HepG2 (cell line): Measurements from ENCODE around the gene TOB2. TPM values are rescaled to one million over a fixed set of nuclear protein-coding genes. Genes with fewer than 3 reads are reported as not detected.
A peak's percentile ranks its signal among the peaks of the same experiment; 100 is the strongest.

ENCODE experiments used
- BORCS8-MEF2B ChIP-seq: sonication (generic); formaldehyde crosslinking; IDR thresholded peaks from 2 replicates; pipeline ENCODE4 v1.8.0; 2022; ENCODE audit warnings: mild to moderate bottlenecking, missing genetic modification reagents
- BRD4 ChIP-seq: sonication (generic); formaldehyde crosslinking; IDR thresholded peaks from 2 replicates; pipeline ENCODE4 v1.4.0; 2020; ENCODE audit warnings: missing genetic modification reagents
- CEBPG ChIP-seq: IDR thresholded peaks from 2 replicates; pipeline ENCODE4 v1.6.1; 2016
- HES4 ChIP-seq: sonication (generic); formaldehyde crosslinking; IDR thresholded peaks from 2 replicates; pipeline ENCODE4 v1.9.0; 2021; ENCODE audit warnings: mild to moderate bottlenecking, missing genetic modification reagents, borderline replicate concordance
- ISX ChIP-seq: sonication (generic); formaldehyde crosslinking; conservative IDR thresholded peaks from 2 replicates; pipeline ENCODE4 v1.5.0; 2020; ENCODE audit warnings: missing genetic modification reagents
- PAWR ChIP-seq: sonication (generic); formaldehyde crosslinking; IDR thresholded peaks from 2 replicates; pipeline ENCODE4 v1.4.0; 2020; ENCODE audit warnings: missing genetic modification reagents, mild to moderate bottlenecking, borderline replicate concordance
- SMARCE1 ChIP-seq: fragments of 450-650 bp; IDR thresholded peaks from 2 replicates; pipeline ENCODE4 v1.6.1; 2017; ENCODE audit warnings: borderline replicate concordance
- SMC3 ChIP-seq: IDR thresholded peaks from 2 replicates; pipeline ENCODE4 v1.6.1; 2011; ENCODE audit warnings: low read length, improper control_type of control experiment
- SOX6 ChIP-seq, 2 experiments: fragments of 450-650 bp in 1 of 2; sonication (generic) in 1 of 2; formaldehyde crosslinking in 1 of 2; IDR thresholded peaks; 2 replicates each; pipeline versions ENCODE4 v1.4.0 to v1.6.1; 2017 to 2020; ENCODE audit warnings: antibody characterized with exemption in 1 of 2, mild to moderate bottlenecking in 1 of 2, missing genetic modification reagents in 1 of 2
- SP2 ChIP-seq: sonication (generic); formaldehyde crosslinking; IDR thresholded peaks from 2 replicates; pipeline ENCODE4 v1.5.1; 2020; ENCODE audit warnings: mild to moderate bottlenecking, missing genetic modification reagents
- USF2 ChIP-seq, 2 experiments: sonication (generic) in 1 of 2; formaldehyde crosslinking in 1 of 2; IDR thresholded peaks; 2 replicates each; pipeline versions ENCODE4 v1.5.1 to v1.6.1; 2011 to 2020; ENCODE audit warnings: borderline replicate concordance in 1 of 2, low read depth in 1 of 2, low read length in 1 of 2, mild to moderate bottlenecking in 1 of 2, missing genetic modification reagents in 1 of 2, moderate library complexity in 1 of 2
- ZBTB10 ChIP-seq: sonication (generic); formaldehyde crosslinking; IDR thresholded peaks from 2 replicates; pipeline ENCODE4 v1.4.0; 2020; ENCODE audit warnings: missing genetic modification reagents, borderline replicate concordance
- ZBTB39 ChIP-seq: sonication (generic); formaldehyde crosslinking; IDR thresholded peaks from 2 replicates; pipeline ENCODE4 v1.5.0; 2020; ENCODE audit warnings: missing genetic modification reagents
- ZNF296 ChIP-seq: sonication (generic); formaldehyde crosslinking; conservative IDR thresholded peaks from 2 replicates; pipeline ENCODE4 v1.5.0; 2020; ENCODE audit warnings: mild to moderate bottlenecking, missing genetic modification reagents
- ZNF362 ChIP-seq: sonication (generic); formaldehyde crosslinking; IDR thresholded peaks from 2 replicates; pipeline ENCODE4 v1.4.0; 2020; ENCODE audit warnings: missing genetic modification reagents, mild to moderate bottlenecking, borderline replicate concordance
- ZNF432 ChIP-seq: sonication (generic); formaldehyde crosslinking; IDR thresholded peaks from 2 replicates; pipeline ENCODE4 v1.5.0; 2020; ENCODE audit warnings: missing genetic modification reagents, mild to moderate bottlenecking, borderline replicate concordance
- ZNF816 ChIP-seq: sonication (generic); formaldehyde crosslinking; IDR thresholded peaks from 2 replicates; pipeline ENCODE4 v1.8.0; 2022; ENCODE audit warnings: missing genetic modification reagents, mild to moderate bottlenecking, borderline replicate concordance
- polyA plus RNA-seq, 8 experiments: library from polyadenylated mRNA; depleted of rRNA in 3 of 8; stranded (reverse) in 7 of 8; unstranded in 1 of 8; fragments of >200 nt; fragmentation: Illumina TruSeq in 4 of 8; extraction: Trizol in 4 of 8; gene quantifications; 2 replicates each; pipeline versions ENCODE4 v1.2.1 to v1.2.3, GENCODE V29; 2011 to 2016; ENCODE audit warnings: low read depth in 4 of 8, missing spikeins in 1 of 8, mixed read lengths in 1 of 8; ENCODE audit not compliant: insufficient read depth in 1 of 8
- total RNA-seq, 5 experiments: library from RNA; depleted of rRNA; stranded (reverse); fragments of >200 nt; fragmentation: Illumina TruSeq; extraction: Trizol; gene quantifications; 2 replicates each; pipeline ENCODE4 v1.2.3, GENCODE V29; 2016; ENCODE audit warnings: low read depth in 1 of 5

Gene TOB2
- total and polyA plus RNA-seq, 2 of the 13 experiments (the other 11 are each of a cell fraction or from before 2014, with no cell fraction given), result 12.2 to 13.7 TPM

- no peak for TF ChIP-seq ZBTB39 (CRISPR knock-in tag)
- no peak for TF ChIP-seq HES4 (CRISPR knock-in tag)
- TF ChIP-seq ZNF816 (CRISPR knock-in tag), result peak; percentile 80; the same call in 1 of the 2 replicates
- peak; percentile 30 for TF ChIP-seq CEBPG
- no peak for TF ChIP-seq ZNF362 (CRISPR knock-in tag)
- no peak for TF ChIP-seq BRD4 (CRISPR knock-in tag)
- no peak for TF ChIP-seq SMARCE1
- no peak for TF ChIP-seq ZNF296 (CRISPR knock-in tag)
- TF ChIP-seq ISX, result no peak
- TF ChIP-seq ZNF432 (CRISPR knock-in tag), result no peak
- peak; percentile 92 for TF ChIP-seq ZBTB10 (CRISPR knock-in tag)
- no peak for TF ChIP-seq USF2 (IDR thresholded peaks at IDR 0.05; ENCODE audit: low read depth, low read length)
- TF ChIP-seq USF2 (CRISPR knock-in tag; IDR thresholded peaks at IDR 0.05; ENCODE audit: borderline replicate concordance), result no peak
- no peak for TF ChIP-seq SP2 (CRISPR knock-in tag)
- TF ChIP-seq PAWR (CRISPR knock-in tag), result no peak
- TF ChIP-seq BORCS8-MEF2B (CRISPR knock-in tag), result no peak
- TF ChIP-seq SOX6 (IDR thresholded peaks at IDR 0.05), result no peak
- TF ChIP-seq SOX6 (CRISPR knock-in tag; IDR thresholded peaks at IDR 0.05), result peak; percentile 83
- TF ChIP-seq SMC3, result no peak
Measured at GRCh38 chr22:41397143-41397811, 49.3 kb downstream of the TOB2 start (continued).
